Activated T-cell treated with anti-CD3 and anti-CD28 coated beads for 48 hours (primary cell): ENCODE measurements around the gene SET.
"Not testable (repeated sequence)": the region's sequence is repeated elsewhere in the genome, so short reads cannot be mapped to it uniquely, and the experiment has no call there.

Source experiments
- DNase-seq: peaks from one replicate; pipeline ENCODE4 v3.0.0-alpha.2; 2020; ENCODE audit warnings: low read depth

Gene SET

GRCh38 chr9:128687453-128687852 is 1.6 kb upstream of the SET start:
- DNase-seq, result no peak

DNA sequence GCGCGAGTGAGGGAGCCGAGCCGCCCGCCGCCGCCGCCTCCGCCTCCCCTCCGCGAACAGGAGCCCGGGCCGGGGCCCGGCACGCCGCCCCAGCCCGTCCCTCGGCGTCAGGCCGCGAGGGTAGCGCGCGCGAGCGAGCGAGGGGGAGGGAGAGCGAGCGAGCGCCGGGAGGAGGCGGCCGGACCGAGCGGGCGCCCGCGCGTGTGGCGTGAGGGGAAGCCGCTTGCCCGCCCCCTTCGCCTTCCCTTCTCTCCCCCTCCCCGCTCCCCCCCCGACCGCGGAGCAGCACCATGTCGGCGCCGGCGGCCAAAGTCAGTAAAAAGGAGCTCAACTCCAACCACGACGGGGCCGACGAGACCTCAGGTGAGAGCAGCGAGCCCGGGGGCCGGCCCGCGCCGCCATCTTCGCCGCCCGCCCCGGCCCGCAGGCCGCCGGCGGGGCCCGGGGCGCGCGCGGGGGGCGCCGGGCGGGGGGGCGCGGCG is 312 bp downstream of the SET start:
- no peak for DNase-seq

GRCh38 chr9:128689820-128690683 is 1.0 kb downstream of the SET start:
- no peak for DNase-seq

GRCh38 chr9:128690684-128691034 is 1.6 kb downstream of the SET start:
- DNase-seq, result no peak

DNA sequence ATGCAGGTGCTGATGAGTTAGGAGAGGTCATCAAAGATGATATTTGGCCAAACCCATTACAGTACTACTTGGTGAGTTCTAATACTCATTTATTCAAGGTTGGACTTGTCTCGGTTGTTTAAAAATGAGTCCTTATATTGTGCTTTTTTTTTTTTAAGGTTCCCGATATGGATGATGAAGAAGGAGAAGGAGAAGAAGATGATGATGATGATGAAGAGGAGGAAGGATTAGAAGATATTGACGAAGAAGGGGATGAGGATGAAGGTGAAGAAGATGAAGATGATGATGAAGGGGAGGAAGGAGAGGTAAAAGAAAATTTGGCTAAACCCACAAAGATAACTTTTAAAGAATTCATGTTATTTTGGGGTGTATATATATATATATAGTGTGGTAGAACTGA is 4.7 kb downstream of the SET start:
- not testable (repeated sequence) for DNase-seq

DNA sequence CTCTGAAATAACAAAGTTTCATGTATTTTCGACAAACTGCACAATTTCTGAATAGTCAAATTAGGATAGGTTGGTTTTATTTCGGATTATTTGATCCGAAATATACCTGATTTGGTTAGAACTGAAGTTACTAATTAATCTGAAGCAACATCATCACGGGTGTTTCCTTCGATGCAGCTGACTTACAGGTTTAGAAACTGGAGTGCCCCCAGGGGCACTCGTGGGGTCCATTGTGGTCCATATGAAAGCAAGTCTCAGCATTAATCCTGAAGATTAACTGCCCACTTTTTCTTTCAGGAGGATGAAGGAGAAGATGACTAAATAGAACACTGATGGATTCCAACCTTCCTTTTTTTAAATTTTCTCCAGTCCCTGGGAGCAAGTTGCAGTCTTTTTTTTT is 5.3 kb downstream of the SET start:
- DNase-seq, result no peak

DNA sequence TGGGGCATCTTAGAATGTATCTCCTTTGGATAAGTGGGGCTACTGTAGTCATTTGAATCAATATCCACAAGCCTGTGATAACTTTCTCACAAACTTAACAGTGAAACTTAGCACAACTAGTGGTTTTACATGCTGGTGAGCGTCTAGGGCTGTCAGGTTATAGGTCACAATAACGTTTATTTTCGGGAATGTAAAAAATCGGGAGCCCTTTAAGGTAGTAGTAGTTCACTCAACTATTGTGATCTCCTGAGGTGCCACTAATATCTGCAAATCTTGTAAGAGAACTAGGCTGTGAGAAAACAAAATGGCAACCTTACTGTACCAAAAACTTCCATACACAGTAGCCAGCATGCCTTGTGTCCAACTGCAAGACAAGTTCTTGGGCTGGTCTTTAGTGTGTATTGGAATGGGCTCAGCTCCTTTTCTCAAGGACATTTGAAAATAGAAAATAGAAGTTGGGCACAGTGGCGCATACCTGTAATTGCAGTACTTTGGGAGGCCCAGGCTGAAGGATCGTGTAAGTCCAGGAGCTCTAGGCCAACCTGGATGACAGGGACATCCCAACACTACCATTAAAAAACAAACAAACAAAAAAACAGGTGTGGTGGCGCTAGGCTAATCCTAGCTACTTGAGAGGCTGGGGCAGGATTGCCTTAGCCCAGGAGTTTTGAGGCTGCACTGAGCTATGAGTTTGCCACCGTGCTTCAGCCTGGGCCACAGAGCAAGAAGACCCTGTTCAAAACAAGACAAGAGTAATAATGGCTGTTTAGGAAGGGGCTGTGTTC is 8.1 kb downstream of the SET start:
- DNase-seq, result no peak

DNA sequence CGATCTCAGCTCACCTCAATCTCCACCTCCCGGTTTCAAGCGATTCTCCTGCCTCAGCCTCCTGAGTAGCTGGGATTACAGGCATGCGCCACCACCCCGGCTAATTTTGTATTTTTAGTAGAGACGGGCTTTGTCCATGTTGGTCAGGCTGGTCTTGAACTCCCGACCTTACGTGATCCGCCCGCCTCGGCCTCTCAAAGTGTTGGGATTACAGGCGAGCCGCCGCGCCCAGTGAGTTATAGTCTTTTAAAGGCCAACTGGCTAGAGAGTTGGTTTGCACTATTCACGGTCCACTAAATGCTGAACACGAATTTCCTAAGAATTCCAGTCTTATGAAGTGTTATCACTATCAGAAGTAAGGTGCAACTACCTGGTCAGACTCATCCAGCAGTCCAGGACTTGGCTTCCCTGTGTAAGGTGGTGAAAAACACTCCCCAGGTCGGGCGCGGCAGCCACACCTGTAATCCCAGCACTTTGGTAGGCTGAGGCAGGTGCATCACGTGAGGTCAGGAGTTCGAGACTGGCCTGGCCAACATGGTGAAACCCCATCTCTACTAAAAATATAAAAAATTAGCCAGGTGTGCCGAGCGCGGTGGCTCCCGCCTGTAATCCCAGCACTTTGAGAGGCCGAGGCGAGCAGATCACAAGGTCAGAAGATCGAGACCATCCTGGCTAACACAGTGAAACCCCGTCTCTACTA is 10.2 kb downstream of the SET start:
- DNase-seq, result not testable (repeated sequence)

GRCh38 chr9:128701227-128701854 is 12.3 kb downstream of the SET start:
- no peak for DNase-seq

- peak; percentile 91 for DNase-seq
These were observed 13.5 kb downstream of the SET start, which contains the start of gene PKN3 for GRCh38 chr9:128702445-128702948. PKN3 (plus strand) TSS chr9:128702503; CDS start chr9:128702916, 413 bp downstream.

- no peak for DNase-seq
These were observed 14.1 kb downstream of the SET start for GRCh38 chr9:128702949-128703615.

DNA sequence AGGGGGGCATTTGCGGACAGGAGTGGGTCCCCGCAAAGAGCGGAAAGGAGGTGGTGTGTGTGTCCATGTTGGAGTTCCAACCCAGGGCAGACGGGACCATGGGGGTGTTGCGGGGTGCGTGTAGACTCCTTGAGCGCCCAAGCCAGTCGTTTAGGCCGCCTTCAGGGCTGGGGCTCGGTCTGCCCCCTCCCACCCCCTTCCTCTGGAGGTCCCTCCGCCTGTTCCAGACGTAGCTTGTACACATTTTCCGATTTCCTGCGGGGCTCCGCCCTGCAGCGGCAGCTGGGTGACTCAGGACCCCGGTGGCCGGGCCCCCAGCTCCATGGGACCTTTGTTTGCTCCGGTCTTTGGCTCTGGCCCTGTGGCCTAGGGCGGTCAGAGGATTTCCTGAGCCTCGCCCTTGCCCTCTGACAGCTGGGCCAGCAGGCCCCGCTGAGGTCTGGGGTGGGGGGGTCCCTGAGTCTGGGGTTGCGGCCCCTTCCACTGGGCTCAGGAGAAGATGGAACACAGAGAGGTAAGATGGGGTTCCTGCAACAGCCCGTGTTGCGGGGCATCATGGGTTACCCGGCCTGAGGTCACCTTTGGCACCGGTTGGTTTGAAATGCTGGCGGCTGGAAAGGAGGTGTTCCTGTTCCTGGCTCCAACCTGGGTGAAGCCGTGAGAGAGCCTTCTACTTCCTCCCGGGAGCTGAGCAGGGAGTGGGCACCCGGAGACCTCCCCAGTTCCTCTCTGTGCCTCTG is 14.8 kb downstream of the SET start:
- no peak for DNase-seq

GRCh38 chr9:128704356-128704670 is 15.3 kb downstream of the SET start:
- no peak for DNase-seq

GRCh38 chr9:128705051-128705965 is 16.3 kb downstream of the SET start:
- DNase-seq, result no peak

DNA sequence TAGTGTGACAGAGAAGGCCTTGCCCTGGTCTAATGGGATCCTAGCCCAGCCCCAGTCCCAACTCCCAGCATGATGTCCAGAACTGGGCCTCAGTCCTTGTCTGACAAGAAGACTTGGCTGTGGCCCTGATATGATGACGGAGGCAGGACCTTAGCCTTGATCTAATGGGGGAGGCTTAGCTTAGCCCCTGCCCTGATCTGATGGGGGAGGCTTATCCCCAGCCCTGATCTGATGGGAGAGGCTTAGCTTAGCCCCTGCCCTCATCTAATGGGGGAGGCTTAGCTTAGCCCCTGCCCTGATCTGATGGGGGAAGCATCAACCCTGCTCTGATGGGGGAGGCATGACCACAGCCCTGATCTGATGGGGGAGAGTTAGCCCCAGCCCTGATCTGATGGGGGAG is 17.0 kb downstream of the SET start:
- DNase-seq, result no peak

DNA sequence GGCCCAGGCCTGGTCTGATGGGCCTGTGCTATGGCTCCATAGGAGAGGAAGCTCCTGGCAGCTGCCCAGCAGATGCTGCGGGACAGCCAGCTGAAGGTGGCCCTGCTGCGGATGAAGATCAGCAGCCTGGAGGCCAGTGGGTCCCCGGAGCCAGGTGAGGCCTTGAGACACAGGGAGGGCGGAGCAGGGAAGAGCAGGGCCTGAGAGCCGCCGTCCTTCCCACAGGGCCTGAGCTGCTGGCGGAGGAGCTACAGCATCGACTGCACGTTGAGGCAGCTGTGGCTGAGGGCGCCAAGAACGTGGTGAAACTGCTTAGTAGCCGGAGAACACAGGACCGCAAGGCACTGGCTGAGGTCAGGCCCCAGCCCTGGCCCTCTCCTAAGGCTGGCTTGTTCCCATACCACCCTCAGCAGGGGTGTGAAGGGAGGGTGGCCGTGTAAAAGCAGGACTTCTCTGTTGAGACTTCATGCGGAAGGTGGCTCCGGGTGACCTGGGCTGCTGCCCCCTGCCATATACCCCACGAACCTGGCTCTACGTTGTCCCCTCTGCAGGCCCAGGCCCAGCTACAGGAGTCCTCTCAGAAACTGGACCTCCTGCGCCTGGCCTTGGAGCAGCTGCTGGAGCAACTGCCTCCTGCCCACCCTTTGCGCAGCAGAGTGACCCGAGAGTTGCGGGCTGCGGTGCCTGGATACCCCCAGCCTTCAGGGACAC is 17.8 kb downstream of the SET start:
- DNase-seq, result no peak

- no peak for DNase-seq
These were observed 18.4 kb downstream of the SET start for GRCh38 chr9:128707446-128707845.

DNA sequence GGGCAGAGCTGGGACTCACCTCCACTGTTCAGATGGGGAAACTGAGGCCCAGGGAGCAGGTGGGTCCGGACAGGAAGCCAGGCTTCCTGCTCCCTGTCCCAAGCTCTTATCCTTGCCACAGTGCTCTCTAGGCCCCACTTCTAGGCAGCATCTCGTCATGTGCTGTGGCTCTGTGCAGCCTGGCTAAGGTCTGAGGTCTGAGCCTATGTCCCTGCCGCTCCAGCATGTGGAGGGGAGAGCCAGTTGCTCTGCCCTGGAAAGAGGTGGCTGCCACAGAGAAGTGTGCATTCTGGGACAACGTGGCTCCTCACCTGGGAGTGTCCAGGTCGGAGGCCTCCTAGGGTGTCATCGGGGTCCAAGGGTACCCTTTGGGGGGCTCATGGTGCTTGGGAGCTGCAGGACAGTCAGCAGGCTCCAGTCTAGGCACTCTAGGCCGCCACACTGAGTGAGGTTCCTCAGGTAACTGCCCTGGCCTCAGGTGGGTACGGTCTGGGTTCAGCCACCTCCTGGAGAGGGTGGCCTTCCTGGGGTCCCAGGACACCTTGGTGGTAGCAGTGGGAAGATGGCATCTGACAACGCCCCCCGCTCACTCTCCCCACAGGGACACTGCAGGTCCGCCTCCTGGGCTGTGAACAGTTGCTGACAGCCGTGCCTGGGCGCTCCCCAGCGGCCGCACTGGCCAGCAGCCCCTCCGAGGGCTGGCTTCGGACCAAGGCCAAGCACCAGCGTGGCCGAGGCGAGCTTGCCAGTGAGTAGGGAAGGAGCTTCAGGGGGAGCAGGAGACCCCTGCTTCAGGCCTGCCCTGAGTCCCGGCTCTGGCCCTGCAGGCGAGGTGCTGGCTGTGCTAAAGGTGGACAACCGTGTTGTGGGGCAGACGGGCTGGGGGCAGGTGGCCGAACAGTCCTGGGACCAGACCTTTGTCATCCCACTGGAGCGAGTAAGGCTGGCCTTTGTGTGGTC is 23.7 kb downstream of the SET start:
- DNase-seq, result no peak
